ENCODE results near the gene SPRR5.

Gene SPRR5

GRCh38 chr1:152959801-152960451 lies 12.9 kb downstream of the SPRR5 start:
- H3K4me1 ChIP-seq, result no peaks in the 10 kb centered on the region
- H3K9me3 ChIP-seq, result no peaks in the 10 kb centered on the region
- H3K27me3 ChIP-seq (ENCODE audit: low read depth), result no peaks in the 10 kb centered on the region
- DNase-seq (ENCODE audit: low spot score in 2 of 2), result no peak
- H3K4me3 ChIP-seq, result no peak overlapping the region
- no peaks in the 10 kb centered on the region for H3K36me3 ChIP-seq (replicated peaks)
- in situ Hi-C loops (cut with MboI; ENCODE audit: low sequenced_read_pairs), result no loop called here

- Histone ChIP-seq H3K4me3 (no peak overlapping the region), H3K36me3 (replicated peaks) (no peaks in the 10 kb centered on the region), H3K9me3 (no peaks in the 10 kb centered on the region), H3K4me1 (no peaks in the 10 kb centered on the region), H3K27me3 (ENCODE audit: low read depth) (no peaks in the 10 kb centered on the region)
- DNase-seq (ENCODE audit: low spot score in 2 of 2), result no peak
- in situ Hi-C loops (cut with MboI; ENCODE audit: low sequenced_read_pairs), result no loop called here
These were observed 13.5 kb downstream of the SPRR5 start for GRCh38 chr1:152960452-152961044.

- Histone ChIP-seq H3K36me3 (replicated peaks) (no peaks in the 10 kb centered on the region), H3K4me1 (no peaks in the 10 kb centered on the region), H3K9me3 (no peaks in the 10 kb centered on the region), H3K27me3 (ENCODE audit: low read depth) (no peaks in the 10 kb centered on the region), H3K4me3 (no peak overlapping the region)
- in situ Hi-C loops (cut with MboI; ENCODE audit: low sequenced_read_pairs), result no loop called here
- no peak for DNase-seq (ENCODE audit: low spot score in 2 of 2)
These were observed 14.4 kb downstream of the SPRR5 start for GRCh38 chr1:152961226-152961891.

GRCh38 chr1:152962876-152963415 lies 15.9 kb downstream of the SPRR5 start:
- in situ Hi-C loops (cut with MboI; ENCODE audit: low sequenced_read_pairs), result no loop called here
- H3K9me3 ChIP-seq, result no peaks in the 10 kb centered on the region
- H3K36me3 ChIP-seq (replicated peaks), result no peaks in the 10 kb centered on the region
- H3K4me3 ChIP-seq, result no peak overlapping the region
- DNase-seq (ENCODE audit: low spot score in 2 of 2), result no peak
- no peaks in the 10 kb centered on the region for H3K27me3 ChIP-seq (ENCODE audit: low read depth)
- H3K4me1 ChIP-seq, result no peaks in the 10 kb centered on the region

GRCh38 chr1:152964536-152964935 lies 17.5 kb downstream of the SPRR5 start:
- in situ Hi-C loops (cut with MboI; ENCODE audit: low sequenced_read_pairs), result no loop called here
- Histone ChIP-seq H3K27me3 (ENCODE audit: low read depth) (no peaks in the 10 kb centered on the region), H3K4me1 (no peaks in the 10 kb centered on the region), H3K4me3 (no peak overlapping the region), H3K9me3 (no peaks in the 10 kb centered on the region), H3K36me3 (replicated peaks) (no peaks in the 10 kb centered on the region)
- no peak for DNase-seq (ENCODE audit: low spot score in 2 of 2)

- DNase-seq (ENCODE audit: low spot score in 2 of 2), result no peak
- no peak overlapping the region for H3K4me3 ChIP-seq
- no peaks in the 10 kb centered on the region for H3K9me3 ChIP-seq
- H3K4me1 ChIP-seq, result no peaks in the 10 kb centered on the region
- H3K36me3 ChIP-seq (replicated peaks), result no peaks in the 10 kb centered on the region
- H3K27me3 ChIP-seq (ENCODE audit: low read depth), result no peaks in the 10 kb centered on the region
- in situ Hi-C loops (cut with MboI; ENCODE audit: low sequenced_read_pairs), result no loop called here
These were observed 18.8 kb downstream of the SPRR5 start for GRCh38 chr1:152965853-152966252.

GRCh38 chr1:152967201-152967600 lies 20.2 kb downstream of the SPRR5 start:
- Histone ChIP-seq H3K9me3 (no peaks in the 10 kb centered on the region), H3K27me3 (ENCODE audit: low read depth) (no peaks in the 10 kb centered on the region), H3K4me3 (no peak overlapping the region), H3K4me1 (no peaks in the 10 kb centered on the region), H3K36me3 (replicated peaks) (no peaks in the 10 kb centered on the region)
- in situ Hi-C loops (cut with MboI; ENCODE audit: low sequenced_read_pairs), result no loop called here
- no peak for DNase-seq (ENCODE audit: low spot score in 2 of 2)

- no peaks in the 10 kb centered on the region for H3K9me3 ChIP-seq
- H3K27me3 ChIP-seq (ENCODE audit: low read depth), result no peaks in the 10 kb centered on the region
- no peaks in the 10 kb centered on the region for H3K4me1 ChIP-seq
- H3K4me3 ChIP-seq, result no peak overlapping the region
- in situ Hi-C loops (cut with MboI; ENCODE audit: low sequenced_read_pairs), result no loop called here
- DNase-seq (ENCODE audit: low spot score in 2 of 2), result no peak
- H3K36me3 ChIP-seq (replicated peaks), result no peaks in the 10 kb centered on the region
These were observed 21.2 kb downstream of the SPRR5 start for GRCh38 chr1:152968248-152968647.

GRCh38 chr1:152969036-152969435 lies 22.0 kb downstream of the SPRR5 start:
- in situ Hi-C loops (cut with MboI; ENCODE audit: low sequenced_read_pairs), result no loop called here
- no peaks in the 10 kb centered on the region for H3K36me3 ChIP-seq (replicated peaks)

GRCh38 chr1:152970495-152970894 lies 23.5 kb downstream of the SPRR5 start, which contains the start of gene SPRR4:
Gene SPRR4, plus strand, starts transcription at chr1:152970648. Its CDS starts 1,243 bp downstream, at chr1:152971891.
- Histone ChIP-seq H3K4me1 (no peaks in the 10 kb centered on the region), H3K27me3 (ENCODE audit: low read depth) (no peaks in the 10 kb centered on the region), H3K36me3 (replicated peaks) (no peaks in the 10 kb centered on the region), H3K9me3 (no peaks in the 10 kb centered on the region), H3K4me3 (no peak within 1 kb of the TSS)
- DNase-seq (ENCODE audit: low spot score in 2 of 2), result no peak
- in situ Hi-C loops (cut with MboI; ENCODE audit: low sequenced_read_pairs), result no loop called here

More at GRCh38 chr1:152969036-152969435, 22.0 kb downstream of the SPRR5 start:
- Histone ChIP-seq H3K9me3 (no peaks in the 10 kb centered on the region), H3K4me1 (no peaks in the 10 kb centered on the region), H3K27me3 (ENCODE audit: low read depth) (no peaks in the 10 kb centered on the region), H3K4me3 (no peak overlapping the region)
- DNase-seq (ENCODE audit: low spot score in 2 of 2), result no peak

- in situ Hi-C loops (cut with MboI; ENCODE audit: low sequenced_read_pairs), result no loop called here
- no peaks in the 10 kb centered on the region for H3K9me3 ChIP-seq
- H3K4me3 ChIP-seq, result no peak overlapping the region
- no peaks in the 10 kb centered on the region for H3K36me3 ChIP-seq (replicated peaks)
- H3K27me3 ChIP-seq (ENCODE audit: low read depth), result no peaks in the 10 kb centered on the region
- H3K4me1 ChIP-seq, result no peaks in the 10 kb centered on the region
- no peak for DNase-seq (ENCODE audit: low spot score in 2 of 2)
These were observed 25.3 kb downstream of the SPRR5 start for GRCh38 chr1:152972196-152972886.

GRCh38 chr1:152976688-152977087 lies 29.7 kb downstream of the SPRR5 start:
- H3K4me1 ChIP-seq, result no peaks in the 10 kb centered on the region
- no peaks in the 10 kb centered on the region for H3K36me3 ChIP-seq (replicated peaks)
- no peak overlapping the region for H3K4me3 ChIP-seq
- H3K27me3 ChIP-seq (ENCODE audit: low read depth), result no peaks in the 10 kb centered on the region
- no peak for DNase-seq (ENCODE audit: low spot score in 2 of 2)
- H3K9me3 ChIP-seq, result no peaks in the 10 kb centered on the region
- in situ Hi-C loops (cut with MboI; ENCODE audit: low sequenced_read_pairs), result no loop called here

GRCh38 chr1:152977614-152978013 lies 30.6 kb downstream of the SPRR5 start:
- H3K27me3 ChIP-seq (ENCODE audit: low read depth), result no peaks in the 10 kb centered on the region
- H3K4me1 ChIP-seq, result no peaks in the 10 kb centered on the region
- in situ Hi-C loops (cut with MboI; ENCODE audit: low sequenced_read_pairs), result no loop called here
- no peaks in the 10 kb centered on the region for H3K9me3 ChIP-seq
- H3K36me3 ChIP-seq (replicated peaks), result no peaks in the 10 kb centered on the region
- no peak for DNase-seq (ENCODE audit: low spot score in 2 of 2)
- H3K4me3 ChIP-seq, result no peak overlapping the region

GRCh38 chr1:152980676-152981075 lies 33.7 kb downstream of the SPRR5 start:
- Histone ChIP-seq H3K36me3 (replicated peaks) (no peaks in the 10 kb centered on the region), H3K27me3 (ENCODE audit: low read depth) (no peaks in the 10 kb centered on the region), H3K4me1 (no peaks in the 10 kb centered on the region), H3K4me3 (no peak overlapping the region), H3K9me3 (no peaks in the 10 kb centered on the region)
- no peak for DNase-seq (ENCODE audit: low spot score in 2 of 2)
- in situ Hi-C loops (cut with MboI; ENCODE audit: low sequenced_read_pairs), result no loop called here

All from HAP-1 (cell line).